DND-41 (cell line): Measurements from ENCODE around the gene ST8SIA4.

Source experiments
- ATAC-seq: fragments of 200-7000 bp; cut with Tn5 transposase; 3 replicates; pipeline ENCODE4 v1.9.1; 2021; ENCODE audit warnings: low read depth; ENCODE audit not compliant: insufficient read depth
- DNase-seq: peaks from one replicate; pipeline ENCODE4 v3.0.0-alpha.2; 2020
- H2AFZ ChIP-seq: 2 replicates; pipeline ENCODE4 v1.6.0; 2012; ENCODE audit warnings: low read depth, low read length
- H3K27ac ChIP-seq: 2 replicates; pipeline ENCODE4 v1.5.1; 2012; ENCODE audit warnings: low read length, inconsistent platforms
- H3K27me3 ChIP-seq: fragments of 200-600 bp; sonication (generic); 2 replicates; pipeline ENCODE4 v1.6.0; 2012; ENCODE audit warnings: low read length, mild to moderate bottlenecking, inconsistent platforms; ENCODE audit not compliant: insufficient read depth, poor library complexity
- H3K36me3 ChIP-seq: 2 replicates; pipeline ENCODE4 v1.5.1; 2012; ENCODE audit warnings: low read length, inconsistent platforms; ENCODE audit not compliant: insufficient read depth
- H3K4me1 ChIP-seq: 2 replicates; pipeline ENCODE4 v1.5.1; 2012; ENCODE audit warnings: mild to moderate bottlenecking, low read length; ENCODE audit not compliant: insufficient read depth
- H3K4me2 ChIP-seq: 2 replicates; pipeline ENCODE4 v1.6.0; 2012; ENCODE audit warnings: mild to moderate bottlenecking, moderate library complexity, low read length, inconsistent platforms; ENCODE audit not compliant: insufficient read depth
- H3K4me3 ChIP-seq, 2 experiments: fragments of 200-600 bp in 1 of 2; shearing (Covaris generic) in 1 of 2; 2 replicates each; pipeline ENCODE4 v1.5.1; 2012 to 2016; ENCODE audit warnings: inconsistent platforms in 2 of 2, low read length in 2 of 2, mild to moderate bottlenecking in 2 of 2, low read depth in 1 of 2, moderate library complexity in 1 of 2
- H3K79me2 ChIP-seq: 2 replicates; pipeline ENCODE4 v1.6.0; 2012; ENCODE audit warnings: low read length, inconsistent platforms; ENCODE audit not compliant: insufficient read depth
- H3K9ac ChIP-seq: 2 replicates; pipeline ENCODE4 v1.6.0; 2012; ENCODE audit warnings: low read depth, mild to moderate bottlenecking, inconsistent platforms, low read length, moderate library complexity
- H3K9me3 ChIP-seq: 2 replicates; pipeline ENCODE4 v1.5.1; 2012; ENCODE audit warnings: low read length, moderate library complexity, mild to moderate bottlenecking, inconsistent platforms; ENCODE audit not compliant: insufficient read depth, severe bottlenecking
- H4K20me1 ChIP-seq: 2 replicates; pipeline ENCODE4 v1.6.0; 2012; ENCODE audit warnings: low read length; ENCODE audit not compliant: insufficient read depth
- EZH2 ChIP-seq: IDR thresholded peaks from 3 replicates; pipeline ENCODE4 v1.6.1; 2012; ENCODE audit warnings: borderline replicate concordance, low read depth, mild to moderate bottlenecking, moderate library complexity, low read length, inconsistent platforms; ENCODE audit not compliant: severe bottlenecking
- TF ChIP-seq, protein P1 (sequence below): IDR thresholded peaks from 2 replicates; pipeline ENCODE4 v1.5.1; 2012; ENCODE audit warnings: borderline replicate concordance, low read length, moderate library complexity, mild to moderate bottlenecking; ENCODE audit not compliant: poor library complexity, severe bottlenecking; ENCODE audit errors: extremely low read depth

Gene ST8SIA4

DNA sequence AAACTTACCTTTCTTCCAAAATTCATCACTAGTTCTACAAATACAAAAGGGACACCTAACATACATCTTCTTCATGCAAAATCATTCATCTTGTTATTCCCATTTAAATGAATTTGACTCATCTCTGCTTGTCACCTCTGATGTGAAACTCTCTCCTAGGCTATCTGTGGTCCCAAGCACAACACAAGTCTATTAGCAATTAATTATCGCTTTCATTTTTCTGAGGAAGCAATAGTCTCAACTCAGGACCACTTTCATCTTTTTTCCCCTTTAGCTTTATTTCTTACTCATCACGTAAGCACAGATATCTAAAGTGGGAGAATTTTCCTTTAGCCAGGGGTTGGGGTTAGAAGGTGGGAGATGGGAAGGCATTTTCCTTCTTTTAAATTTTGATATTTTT is 131.9 kb downstream of the ST8SIA4 start:
- no peaks in the 10 kb centered on the region for H4K20me1 ChIP-seq
- H3K36me3 ChIP-seq, result no peaks in the 10 kb centered on the region
- TF ChIP-seq, protein P1, sequence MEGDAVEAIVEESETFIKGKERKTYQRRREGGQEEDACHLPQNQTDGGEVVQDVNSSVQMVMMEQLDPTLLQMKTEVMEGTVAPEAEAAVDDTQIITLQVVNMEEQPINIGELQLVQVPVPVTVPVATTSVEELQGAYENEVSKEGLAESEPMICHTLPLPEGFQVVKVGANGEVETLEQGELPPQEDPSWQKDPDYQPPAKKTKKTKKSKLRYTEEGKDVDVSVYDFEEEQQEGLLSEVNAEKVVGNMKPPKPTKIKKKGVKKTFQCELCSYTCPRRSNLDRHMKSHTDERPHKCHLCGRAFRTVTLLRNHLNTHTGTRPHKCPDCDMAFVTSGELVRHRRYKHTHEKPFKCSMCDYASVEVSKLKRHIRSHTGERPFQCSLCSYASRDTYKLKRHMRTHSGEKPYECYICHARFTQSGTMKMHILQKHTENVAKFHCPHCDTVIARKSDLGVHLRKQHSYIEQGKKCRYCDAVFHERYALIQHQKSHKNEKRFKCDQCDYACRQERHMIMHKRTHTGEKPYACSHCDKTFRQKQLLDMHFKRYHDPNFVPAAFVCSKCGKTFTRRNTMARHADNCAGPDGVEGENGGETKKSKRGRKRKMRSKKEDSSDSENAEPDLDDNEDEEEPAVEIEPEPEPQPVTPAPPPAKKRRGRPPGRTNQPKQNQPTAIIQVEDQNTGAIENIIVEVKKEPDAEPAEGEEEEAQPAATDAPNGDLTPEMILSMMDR, result no peak
- TF ChIP-seq EZH2, result no peak
- H3K9ac ChIP-seq, result no peak overlapping the region
- no peak for ATAC-seq
- H3K4me1 ChIP-seq, result no peaks in the 10 kb centered on the region; the same call in 1 of the 2 replicates
- no peak overlapping the region for H3K4me3 ChIP-seq
- H3K27ac ChIP-seq, result no peak overlapping the region
- no peak overlapping the region for H3K4me2 ChIP-seq
- H3K9me3 ChIP-seq, result no peaks in the 10 kb centered on the region
- H3K79me2 ChIP-seq, result no peaks in the 10 kb centered on the region
- no peak for DNase-seq
- no peak overlapping the region for H2AFZ ChIP-seq
- no peaks in the 10 kb centered on the region for H3K27me3 ChIP-seq

DNA sequence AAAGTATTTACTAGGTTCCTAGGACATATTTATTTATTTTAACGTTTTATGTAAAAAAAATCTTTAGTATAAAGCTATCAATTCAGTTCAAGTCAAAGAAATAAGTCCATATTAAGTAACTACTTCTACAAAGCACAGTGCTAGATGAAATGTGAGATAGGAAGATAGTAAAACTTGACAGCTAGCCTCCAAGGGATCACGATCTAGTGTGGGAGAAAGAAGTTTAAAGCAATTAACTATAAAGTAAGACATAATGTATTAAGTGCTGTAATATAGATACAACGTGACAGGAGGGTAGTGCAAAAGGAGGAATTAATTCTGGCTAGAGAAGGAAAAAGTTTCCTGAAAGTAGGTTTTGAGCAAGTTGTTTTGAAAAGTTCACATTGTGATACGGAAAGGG is 134.9 kb downstream of the ST8SIA4 start:
- no peaks in the 10 kb centered on the region for H3K9me3 ChIP-seq
- H4K20me1 ChIP-seq, result no peaks in the 10 kb centered on the region
- H3K79me2 ChIP-seq, result no peaks in the 10 kb centered on the region
- no peak overlapping the region for H3K27ac ChIP-seq
- no peak overlapping the region for H3K9ac ChIP-seq
- no peak overlapping the region for H3K4me2 ChIP-seq
- no peaks in the 10 kb centered on the region for H3K4me1 ChIP-seq
- no peak for ATAC-seq
- H3K27me3 ChIP-seq, result no peaks in the 10 kb centered on the region
- no peak overlapping the region for H3K4me3 ChIP-seq
- no peak overlapping the region for H2AFZ ChIP-seq
- no peaks in the 10 kb centered on the region for H3K36me3 ChIP-seq
- TF ChIP-seq, protein P1, result no peak
- TF ChIP-seq EZH2, result no peak
- DNase-seq, result no peak

DNA sequence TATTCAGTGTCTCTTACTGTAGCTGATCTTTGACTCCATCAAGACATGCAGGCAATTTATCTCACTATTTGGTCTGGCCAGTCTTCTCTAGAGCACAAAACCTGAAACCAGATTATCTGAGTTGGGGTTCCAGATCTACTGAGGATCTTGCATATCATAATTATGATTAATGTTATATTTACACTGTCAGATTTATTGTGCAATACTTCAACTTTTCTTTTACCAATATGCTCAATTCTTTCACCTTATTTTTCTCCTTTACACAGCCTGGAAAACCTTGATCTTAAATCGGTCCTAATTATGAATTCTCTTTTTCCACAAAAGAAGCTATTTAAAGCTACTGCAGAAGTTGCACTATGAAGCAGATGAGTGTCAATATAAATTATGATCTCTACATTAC is 140.1 kb downstream of the ST8SIA4 start:
- Histone ChIP-seq H3K27me3 (no peaks in the 10 kb centered on the region), H3K4me3 (no peak overlapping the region), H3K36me3 (no peaks in the 10 kb centered on the region), H2AFZ (no peak overlapping the region), H3K27ac (no peak overlapping the region), H3K4me1 (no peaks in the 10 kb centered on the region), H3K4me2 (no peak overlapping the region), H3K9me3 (no peaks in the 10 kb centered on the region), H3K9ac (no peak overlapping the region), H4K20me1 (no peaks in the 10 kb centered on the region), H3K79me2 (no peaks in the 10 kb centered on the region)
- ATAC-seq, result no peak
- DNase-seq, result no peak
- TF ChIP-seq, protein P1, result no peak
- no peak for TF ChIP-seq EZH2

DNA sequence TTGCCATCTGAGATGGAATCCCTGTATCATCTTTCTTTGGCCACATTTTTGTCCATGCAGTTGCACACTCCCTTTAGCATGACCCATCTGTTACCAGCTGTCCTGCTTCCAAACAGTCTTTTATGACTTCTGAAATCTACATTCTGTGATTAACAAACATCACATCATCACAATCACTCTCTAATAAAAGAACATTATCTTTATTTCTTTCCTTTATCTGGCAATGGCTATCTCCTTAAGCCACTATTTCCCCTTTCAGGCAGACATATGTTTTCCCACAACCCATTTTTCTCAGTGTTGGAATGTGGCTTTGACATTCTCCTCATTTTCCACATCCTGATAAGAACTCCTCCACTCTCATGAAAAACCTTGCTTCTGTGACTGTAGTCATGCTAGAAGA is 141.0 kb downstream of the ST8SIA4 start:
- 0 out of 2 replicates have a peak overlapping the region, but pooled peaks have one; percentile 19 for H2AFZ ChIP-seq
- H3K9me3 ChIP-seq, result no peaks in the 10 kb centered on the region
- no peaks in the 10 kb centered on the region for H3K79me2 ChIP-seq
- TF ChIP-seq EZH2, result no peak
- TF ChIP-seq, protein P1, result no peak
- H3K4me2 ChIP-seq, result no peak overlapping the region
- H3K9ac ChIP-seq, result no peak overlapping the region
- no peak overlapping the region for H3K4me3 ChIP-seq
- ATAC-seq (no peak), DNase-seq (no peak)
- H3K36me3 ChIP-seq, result no peaks in the 10 kb centered on the region
- H4K20me1 ChIP-seq, result no peaks in the 10 kb centered on the region
- no peak overlapping the region for H3K27ac ChIP-seq
- H3K27me3 ChIP-seq, result no peaks in the 10 kb centered on the region
- no peaks in the 10 kb centered on the region for H3K4me1 ChIP-seq
